Kidney (tissue), 14 donors: ENCODE results near the gene TCP11. TPM values are rescaled to one million over a fixed set of nuclear protein-coding genes. Genes with fewer than 3 reads are reported as not detected.

Experiments used
- DNase-seq, 5 donors: peaks; one replicate each; pipeline ENCODE4 v3.0.0-alpha.2; 2013 to 2020
- FAIRE-seq: peaks from 2 replicates; lab custom pipeline; 2012; peaks lifted over from hg19 to GRCh38; lab: Jason Lieb, UNC
- H3K27ac ChIP-seq, 2 donors: one replicate each; pipeline ENCODE4 v1.7.0; 2013; ENCODE audit warnings: low read depth in 2 of 2, low read length in 2 of 2, inconsistent platforms in 1 of 2
- H3K27me3 ChIP-seq: one replicate; pipeline ENCODE4 v1.7.1; 2013; ENCODE audit warnings: low read length, inconsistent platforms; ENCODE audit not compliant: control insufficient read depth, insufficient read depth
- H3K36me3 ChIP-seq, 3 donors: one replicate each; pipeline versions ENCODE4 v1.7.0 to v1.7.1; 2013; ENCODE audit warnings: low read length in 3 of 3, control low read depth in 1 of 3, inconsistent platforms in 1 of 3; ENCODE audit not compliant: insufficient read depth in 3 of 3, control insufficient read depth in 2 of 3
- H3K4me1 ChIP-seq, 3 donors: one replicate each; pipeline versions ENCODE4 v1.7.0 to v1.7.1; 2013; ENCODE audit warnings: low read length in 3 of 3, inconsistent platforms in 1 of 3, low read depth in 1 of 3; ENCODE audit not compliant: control insufficient read depth in 2 of 3, insufficient read depth in 2 of 3
- H3K4me3 ChIP-seq, 3 donors: one replicate each; pipeline versions ENCODE4 v1.7.0 to v1.8.1; 2013; ENCODE audit warnings: low read length in 3 of 3, control low read depth in 1 of 3, inconsistent platforms in 1 of 3
- H3K9ac ChIP-seq, 3 donors: one replicate each; pipeline versions ENCODE4 v1.7.0 to v1.7.1; 2013; ENCODE audit warnings: low read length in 3 of 3, control low read depth in 1 of 3, inconsistent platforms in 1 of 3
- H3K9me3 ChIP-seq, 3 donors: one replicate each; pipeline versions ENCODE4 v1.7.0 to v1.7.1; 2013; ENCODE audit warnings: low read length in 3 of 3, control low read depth in 1 of 3, inconsistent platforms in 1 of 3; ENCODE audit not compliant: control insufficient read depth in 2 of 3, insufficient read depth in 1 of 3
- intact Hi-C: fragments of 100-400 bp; cut with DNase I; formaldehyde crosslinking; loops from one replicate; pipeline ENCODE4 v1.11.1; 2022
- polyA plus RNA-seq: library from polyadenylated mRNA; stranded (reverse); fragments of 350-450 nt; fragmentation: Illumina TruSeq; extraction: RNeasy Lipid Tissue Mini Kit (QIAGEN cat#74804); gene quantifications from one replicate; pipeline ENCODE4 v1.2.3, GENCODE V29; 2014; ENCODE audit warnings: low read depth, low replicate concordance; ENCODE audit not compliant: insufficient read depth
- total RNA-seq: library from RNA; stranded (reverse); fragmentation: NEBNext Ultra II Directional; extraction: Animal tissue kit (Norgen Biotek cat#: 25700); gene quantifications from one replicate; pipeline ENCODE4 v1.2.1, GENCODE V29; 2021
- TF ChIP-seq, protein P1 (sequence below): IDR thresholded peaks from 3 replicates; pipeline ENCODE4 v1.5.1; 2012; ENCODE audit warnings: mild to moderate bottlenecking, moderate library complexity, borderline replicate concordance; ENCODE audit not compliant: insufficient read depth; ENCODE audit errors: extremely low read depth
- donor health status: control.
- donor health status: control.
- donor health status: control.
- donor health status: control.
- donor health status: control.
- donor health status: DM: yes; HTN: yes; CAD: no.
- donor health status: Normal renal cell carcinoma (clear cell type).

Gene TCP11
- total and polyA plus RNA-seq, 2 donors from 2014 or later: 0.41 to 0.50 TPM

- Histone ChIP-seq H3K4me3 (no peak overlapping the region), H3K27me3 (no peaks in the 10 kb centered on the region), H3K9ac (no peak overlapping the region), H3K36me3 (peaks cover 0 to 26% (median 14%) of the 10 kb centered on the region in 3 donors), H3K27ac (no peak overlapping the region), H3K9me3 (no peaks in the 10 kb centered on the region), H3K4me1 (peaks cover 0 to 9% (median 6%) of the 10 kb centered on the region in 3 donors)
- intact Hi-C loops: no loop called here
- DNase-seq (peak in 1 of 5 donors; percentile 16), FAIRE-seq (no peak)
- TF ChIP-seq, protein P1, sequence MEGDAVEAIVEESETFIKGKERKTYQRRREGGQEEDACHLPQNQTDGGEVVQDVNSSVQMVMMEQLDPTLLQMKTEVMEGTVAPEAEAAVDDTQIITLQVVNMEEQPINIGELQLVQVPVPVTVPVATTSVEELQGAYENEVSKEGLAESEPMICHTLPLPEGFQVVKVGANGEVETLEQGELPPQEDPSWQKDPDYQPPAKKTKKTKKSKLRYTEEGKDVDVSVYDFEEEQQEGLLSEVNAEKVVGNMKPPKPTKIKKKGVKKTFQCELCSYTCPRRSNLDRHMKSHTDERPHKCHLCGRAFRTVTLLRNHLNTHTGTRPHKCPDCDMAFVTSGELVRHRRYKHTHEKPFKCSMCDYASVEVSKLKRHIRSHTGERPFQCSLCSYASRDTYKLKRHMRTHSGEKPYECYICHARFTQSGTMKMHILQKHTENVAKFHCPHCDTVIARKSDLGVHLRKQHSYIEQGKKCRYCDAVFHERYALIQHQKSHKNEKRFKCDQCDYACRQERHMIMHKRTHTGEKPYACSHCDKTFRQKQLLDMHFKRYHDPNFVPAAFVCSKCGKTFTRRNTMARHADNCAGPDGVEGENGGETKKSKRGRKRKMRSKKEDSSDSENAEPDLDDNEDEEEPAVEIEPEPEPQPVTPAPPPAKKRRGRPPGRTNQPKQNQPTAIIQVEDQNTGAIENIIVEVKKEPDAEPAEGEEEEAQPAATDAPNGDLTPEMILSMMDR: no peak
Observed at GRCh38 chr6:35079311-35080000, 61.7 kb downstream of the TCP11 start.

DNA sequence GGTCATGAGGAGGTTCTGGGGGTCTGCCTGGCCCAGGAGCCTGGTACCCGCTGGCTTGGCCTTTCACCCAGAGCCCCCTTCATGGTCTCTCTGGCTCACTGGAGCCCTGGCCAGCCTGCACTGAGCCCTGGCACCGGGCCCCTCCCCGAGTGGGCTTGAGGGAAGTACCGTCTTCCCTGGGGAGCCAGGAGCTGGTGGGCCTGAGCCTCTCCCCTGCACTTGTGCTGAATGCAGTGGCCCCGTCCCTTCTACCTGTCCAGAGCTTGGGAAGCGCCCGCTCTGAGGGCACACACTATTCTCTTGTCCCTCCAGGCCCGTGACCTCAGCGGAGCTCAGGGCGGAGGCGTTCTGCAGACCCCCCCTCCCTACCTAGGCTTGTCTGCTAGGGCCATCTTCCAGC is 62.2 kb downstream of the TCP11 start:
- no peak overlapping the region for H3K9ac ChIP-seq
- DNase-seq (peak in 1 of 5 donors; percentile 20), FAIRE-seq (no peak)
- H3K4me3 ChIP-seq: no peak overlapping the region
- H3K27ac ChIP-seq: no peak overlapping the region
- peaks cover 0 to 26% (median 14%) of the 10 kb centered on the region in 3 donors for H3K36me3 ChIP-seq
- intact Hi-C loops: no loop called here
- H3K9me3 ChIP-seq: no peaks in the 10 kb centered on the region
- no peaks in the 10 kb centered on the region for H3K27me3 ChIP-seq
- peaks cover 0 to 9% (median 6%) of the 10 kb centered on the region in 3 donors for H3K4me1 ChIP-seq
- TF ChIP-seq, protein P1: no peak

- DNase-seq (peak in 2 of 5 donors; percentile 14 to 50), FAIRE-seq (no peak)
- H3K27me3 ChIP-seq: no peaks in the 10 kb centered on the region
- TF ChIP-seq, protein P1: no peak
- intact Hi-C loops: no loop called here
- H3K36me3 ChIP-seq: peaks cover 0 to 20% (median 16%) of the 10 kb centered on the region in 3 donors
- H3K27ac ChIP-seq: no peak overlapping the region
- no peak overlapping the region for H3K4me3 ChIP-seq
- H3K4me1 ChIP-seq: peaks cover 0 to 9% (median 6%) of the 10 kb centered on the region in 3 donors
- no peak overlapping the region for H3K9ac ChIP-seq
- no peaks in the 10 kb centered on the region for H3K9me3 ChIP-seq
Observed at GRCh38 chr6:35078226-35078850, 62.8 kb downstream of the TCP11 start.
